Measurements from ENCODE around the gene ZNRF2. TPM values are rescaled to one million over a fixed set of nuclear protein-coding genes. Genes with fewer than 3 reads are reported as not detected.

Gene ZNRF2
- total RNA-seq, 4 donors from 2014 or later = 60.8 to 83.0 (median 69.6) TPM

Small RNA genes within 50 kb of the gene (small RNA-seq; reads per million reads assigned to genes)
- gene MIR550A1 = 0 reads per million in 4 donors

Other genes starting within 250 kb of the ZNRF2 start
- 10 to 100 TPM in 3 of 4 donors, 1 to 10 TPM in 1; 7.9 to 28.3 (median 15.0) TPM for gene MTURN, start 149.6 kb upstream of the ZNRF2 start, total RNA-seq
- gene NOD1, start 194.2 kb downstream of the ZNRF2 start, total RNA-seq = 10 to 100 TPM; 12.4 to 18.3 (median 15.6) TPM
- gene GGCT, start 220.2 kb downstream of the ZNRF2 start, total RNA-seq = 10 to 100 TPM in 3 of 4 donors, 1 to 10 TPM in 1; 3.6 to 21.3 (median 16.5) TPM

All from transverse colon (tissue), 4 donors.